PC-9 (cell line): ENCODE data around the gene CHST15. TPM values are rescaled to one million over a fixed set of nuclear protein-coding genes. Genes with fewer than 3 reads are reported as not detected.

ENCODE experiments used
- BruUV-seq: library from RNA; stranded (reverse); fragments of 400-500 nt; replicated peaks from 2 replicates; lab custom pipeline; 2021; lab: Mats Ljungman, UMichigan
- CTCF ChIA-PET: fragments of 300-600 bp; sonication (Branson Sonifier 250); formaldehyde crosslinking; loops from one replicate; lab custom pipeline; 2022; ENCODE audit warnings: antibody characterized with exemption; lab: Charles Lee
- POLR2A ChIA-PET: fragments of 300-600 bp; sonication (Branson Sonifier 250); formaldehyde crosslinking; loops from one replicate; lab custom pipeline; 2022; ENCODE audit warnings: antibody characterized with exemption; ENCODE audit not compliant: unreplicated experiment; lab: Charles Lee
- DNase-seq, 2 experiments: peaks; one replicate each; pipeline versions ENCODE4 v3.0.0 to v3.0.0-alpha.2; 2015 to 2022; ENCODE audit warnings: mixed read lengths in 1 of 2
- H2AFZ ChIP-seq: fragments of 200-600 bp; sonication (generic); 2 replicates; pipeline ENCODE4 v1.8.1; 2017; ENCODE audit warnings: antibody characterized with exemption
- H3F3A ChIP-seq: fragments of 200-600 bp; sonication (generic); 2 replicates; pipeline ENCODE4 v1.8.1; 2017; ENCODE audit warnings: antibody characterized with exemption, mild to moderate bottlenecking, low read depth; ENCODE audit not compliant: insufficient read depth
- H3K27ac ChIP-seq: fragments of 200-600 bp; sonication (generic); 2 replicates; pipeline ENCODE4 v1.6.1; 2016; ENCODE audit warnings: mixed run types
- H3K27me3 ChIP-seq: fragments of 200-600 bp; sonication (generic); 2 replicates; pipeline ENCODE4 v1.6.1; 2016; ENCODE audit warnings: low read depth, mixed run types; ENCODE audit not compliant: insufficient read depth
- H3K36me3 ChIP-seq: fragments of 200-600 bp; sonication (generic); 2 replicates; pipeline ENCODE4 v1.6.1; 2016; ENCODE audit warnings: low read depth, mixed run types
- H3K4me1 ChIP-seq: fragments of 200-600 bp; sonication (generic); replicated peaks from 2 replicates; pipeline ENCODE4 v1.6.1; 2016; ENCODE audit warnings: mixed run types; ENCODE audit not compliant: insufficient read depth
- H3K4me2 ChIP-seq: fragments of 200-600 bp; sonication (generic); 2 replicates; pipeline ENCODE4 v1.6.1; 2017; ENCODE audit warnings: mixed run types
- H3K4me3 ChIP-seq: fragments of 200-600 bp; sonication (generic); 2 replicates; pipeline ENCODE4 v1.6.1; 2016; ENCODE audit warnings: mixed run types
- H3K79me2 ChIP-seq: fragments of 200-600 bp; sonication (generic); 2 replicates; pipeline ENCODE4 v1.6.1; 2017; ENCODE audit warnings: low read depth, mixed run types
- H3K9me2 ChIP-seq: fragments of 200-600 bp; sonication (generic); 2 replicates; pipeline ENCODE4 v1.8.1; 2017; ENCODE audit warnings: mild to moderate bottlenecking; ENCODE audit not compliant: insufficient read depth
- H3K9me3 ChIP-seq: fragments of 200-600 bp; sonication (generic); 2 replicates; pipeline ENCODE4 v1.8.1; 2016; ENCODE audit warnings: low read depth; ENCODE audit not compliant: insufficient read depth
- H4K20me1 ChIP-seq: fragments of 200-600 bp; sonication (generic); 2 replicates; pipeline ENCODE4 v1.8.1; 2017; ENCODE audit not compliant: insufficient read depth
- EZH2 ChIP-seq: fragments of 200-600 bp; sonication (generic); IDR thresholded peaks from 2 replicates; pipeline ENCODE4 v1.8.0; 2017; ENCODE audit warnings: antibody characterized with exemption, low read depth
- intact Hi-C: fragments of 100-400 bp; cut with micrococcal nuclease; formaldehyde crosslinking; loops from one replicate; pipeline ENCODE4 v1.10.0; 2022; ENCODE audit not compliant: unreplicated experiment
- total RNA-seq: library from RNA; stranded (reverse); gene quantifications from 2 replicates; pipeline ENCODE4 v1.2.3, GENCODE V29; 2021
- TF ChIP-seq, protein P1 (sequence below): fragments of 200-600 bp; sonication (generic); conservative IDR thresholded peaks from 2 replicates; pipeline ENCODE4 v1.6.1; 2017; ENCODE audit warnings: mixed run types, antibody characterized with exemption, mild to moderate bottlenecking, moderate library complexity

CHST15 gene
- total RNA-seq, 1 experiment from 2014 or later = 24.6 TPM

DNA sequence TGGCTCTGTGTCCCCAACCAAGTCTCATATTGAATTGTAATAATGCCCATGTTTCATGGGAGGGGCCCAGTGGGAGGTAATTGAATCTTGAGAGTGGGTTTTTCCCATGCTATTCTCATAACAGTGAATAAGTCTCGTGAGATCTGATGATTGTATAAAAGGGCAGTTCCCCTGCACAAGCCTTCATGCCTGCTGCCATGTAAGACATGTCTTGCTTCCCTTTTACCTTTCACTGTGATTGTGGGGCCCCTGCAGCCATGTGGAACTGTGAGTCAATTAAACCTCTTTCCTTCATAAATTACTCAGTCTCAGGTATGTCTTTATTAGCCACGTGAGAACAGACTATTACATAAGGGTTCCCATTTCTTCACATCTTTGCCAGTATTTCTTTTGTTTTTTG is 104.7 kb downstream of the CHST15 start:
- ChIA-PET POLR2A (no interaction called here), CTCF (no interaction called here)
- no peak for DNase-seq
- no peak overlapping the region for H3K4me3 ChIP-seq
- H2AFZ ChIP-seq = no peak overlapping the region
- H3K9me3 ChIP-seq = no peaks in the 10 kb centered on the region
- no TSS peak for BruUV-seq
- H3K79me2 ChIP-seq = no peaks in the 10 kb centered on the region
- intact Hi-C loops = no loop called here
- no peaks in the 10 kb centered on the region for H3K27me3 ChIP-seq
- H3K9me2 ChIP-seq = no peaks in the 10 kb centered on the region
- H3F3A ChIP-seq = no peaks in the 10 kb centered on the region
- TF ChIP-seq, protein P1, sequence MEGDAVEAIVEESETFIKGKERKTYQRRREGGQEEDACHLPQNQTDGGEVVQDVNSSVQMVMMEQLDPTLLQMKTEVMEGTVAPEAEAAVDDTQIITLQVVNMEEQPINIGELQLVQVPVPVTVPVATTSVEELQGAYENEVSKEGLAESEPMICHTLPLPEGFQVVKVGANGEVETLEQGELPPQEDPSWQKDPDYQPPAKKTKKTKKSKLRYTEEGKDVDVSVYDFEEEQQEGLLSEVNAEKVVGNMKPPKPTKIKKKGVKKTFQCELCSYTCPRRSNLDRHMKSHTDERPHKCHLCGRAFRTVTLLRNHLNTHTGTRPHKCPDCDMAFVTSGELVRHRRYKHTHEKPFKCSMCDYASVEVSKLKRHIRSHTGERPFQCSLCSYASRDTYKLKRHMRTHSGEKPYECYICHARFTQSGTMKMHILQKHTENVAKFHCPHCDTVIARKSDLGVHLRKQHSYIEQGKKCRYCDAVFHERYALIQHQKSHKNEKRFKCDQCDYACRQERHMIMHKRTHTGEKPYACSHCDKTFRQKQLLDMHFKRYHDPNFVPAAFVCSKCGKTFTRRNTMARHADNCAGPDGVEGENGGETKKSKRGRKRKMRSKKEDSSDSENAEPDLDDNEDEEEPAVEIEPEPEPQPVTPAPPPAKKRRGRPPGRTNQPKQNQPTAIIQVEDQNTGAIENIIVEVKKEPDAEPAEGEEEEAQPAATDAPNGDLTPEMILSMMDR = no peak
- TF ChIP-seq EZH2 = no peak
- H4K20me1 ChIP-seq = no peaks in the 10 kb centered on the region
- no peak overlapping the region for H3K27ac ChIP-seq
- no peaks in the 10 kb centered on the region for H3K4me1 ChIP-seq
- H3K4me2 ChIP-seq = no peak overlapping the region
- no peaks in the 10 kb centered on the region for H3K36me3 ChIP-seq

DNA sequence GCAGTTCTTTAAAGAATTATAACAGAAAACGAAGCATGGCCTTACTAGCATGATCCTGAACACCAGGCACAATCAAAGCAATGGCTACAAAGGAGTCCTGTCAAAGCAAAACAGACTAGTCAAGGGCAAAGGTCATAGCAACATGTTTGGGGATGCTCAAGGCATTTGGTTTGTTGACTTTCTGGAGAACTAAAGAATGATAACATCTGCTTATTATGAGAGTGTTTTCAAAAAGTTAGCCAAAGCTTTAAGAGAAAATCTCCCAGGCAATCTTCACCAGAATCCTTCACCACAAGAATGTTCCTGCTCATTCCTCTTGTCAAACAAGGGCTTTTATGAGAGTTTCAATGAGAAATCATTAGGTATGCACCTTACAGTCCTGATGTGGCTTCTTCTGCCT is 106.7 kb downstream of the CHST15 start:
- Histone ChIP-seq H3F3A (no peaks in the 10 kb centered on the region), H3K9me2 (no peaks in the 10 kb centered on the region), H2AFZ (no peak overlapping the region), H3K4me3 (no peak overlapping the region), H3K4me2 (no peak overlapping the region), H4K20me1 (no peaks in the 10 kb centered on the region), H3K4me1 (no peaks in the 10 kb centered on the region), H3K79me2 (no peaks in the 10 kb centered on the region), H3K36me3 (no peaks in the 10 kb centered on the region), H3K27me3 (no peaks in the 10 kb centered on the region), H3K27ac (no peak overlapping the region), H3K9me3 (no peaks in the 10 kb centered on the region)
- DNase-seq = peak in 1 of 2 experiments; percentile 58
- no peak for TF ChIP-seq EZH2
- TF ChIP-seq, protein P1 = no peak
- ChIA-PET CTCF (no interaction called here), POLR2A (no interaction called here)
- BruUV-seq = no TSS peak
- intact Hi-C loops = no loop called here

DNA sequence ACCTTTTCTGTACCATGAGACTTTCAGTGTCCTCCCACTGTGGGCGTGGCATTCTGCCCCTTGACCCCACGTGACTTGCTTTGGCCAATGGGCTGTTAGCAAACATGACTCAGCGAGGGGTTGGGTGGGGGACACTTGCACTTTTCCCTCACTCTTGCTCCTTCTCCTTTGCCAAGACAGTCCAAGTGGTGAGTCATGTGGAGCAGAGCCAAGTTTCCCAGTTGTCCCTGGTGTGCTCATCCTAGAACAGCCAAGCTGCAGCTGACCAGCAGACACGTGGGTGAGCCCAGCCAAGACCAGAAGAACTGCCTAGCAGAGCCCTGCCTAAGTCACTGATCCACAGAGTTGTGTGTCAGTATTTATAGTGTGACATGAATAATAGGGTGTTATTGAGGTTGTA is 119.0 kb downstream of the CHST15 start:
- TF ChIP-seq, protein P1 = no peak
- no peak for TF ChIP-seq EZH2
- no peaks in the 10 kb centered on the region for H3K4me1 ChIP-seq
- no peaks in the 10 kb centered on the region for H4K20me1 ChIP-seq
- ChIA-PET POLR2A (no interaction called here), CTCF (no interaction called here)
- no peak overlapping the region for H3K27ac ChIP-seq
- H3K36me3 ChIP-seq = no peaks in the 10 kb centered on the region
- H3K79me2 ChIP-seq = no peaks in the 10 kb centered on the region
- no peak overlapping the region for H3K4me3 ChIP-seq
- no peak for DNase-seq
- no peaks in the 10 kb centered on the region for H3K9me2 ChIP-seq
- H3K9me3 ChIP-seq = no peaks in the 10 kb centered on the region
- no TSS peak for BruUV-seq
- H3K4me2 ChIP-seq = no peak overlapping the region
- H2AFZ ChIP-seq = no peak overlapping the region
- H3K27me3 ChIP-seq = no peaks in the 10 kb centered on the region
- H3F3A ChIP-seq = no peaks in the 10 kb centered on the region
- intact Hi-C loops = no loop called here
